Keratinocyte (primary cell): ENCODE measurements around the gene LRRC28. TPM values are rescaled to one million over a fixed set of nuclear protein-coding genes. Genes with fewer than 3 reads are reported as not detected.
"Not testable (repeated sequence)": the region's sequence is repeated elsewhere in the genome, so short reads cannot be mapped to it uniquely, and the experiment has no call there.

ENCODE experiments used
- DNase-seq: peaks from one replicate; pipeline ENCODE4 v3.0.0-alpha.2; 2011; ENCODE audit warnings: low read depth, missing footprints, low spot score
- FAIRE-seq: peaks from 2 replicates; lab custom pipeline; 2011; peaks lifted over from hg19 to GRCh38; lab: Jason Lieb, UNC
- H2AFZ ChIP-seq: 2 replicates; pipeline ENCODE4 v1.6.0; 2012; ENCODE audit warnings: low read length, control low read depth, inconsistent platforms; ENCODE audit not compliant: control insufficient read depth
- H3K27ac ChIP-seq: 2 replicates; pipeline ENCODE4 v1.5.1; 2011; ENCODE audit warnings: low read length; ENCODE audit not compliant: control insufficient read depth, insufficient read depth
- H3K27me3 ChIP-seq: 3 replicates; pipeline ENCODE4 v1.6.0; 2011; ENCODE audit warnings: low read length; ENCODE audit not compliant: control insufficient read depth, insufficient read depth; ENCODE audit errors: extremely low read depth
- H3K36me3 ChIP-seq, 2 experiments: 2 replicates in 1 of 2; 3 replicates in 1 of 2; pipeline ENCODE4 v1.5.1; 2011; ENCODE audit warnings: low read length in 2 of 2, mild to moderate bottlenecking in 1 of 2; ENCODE audit not compliant: control insufficient read depth in 2 of 2, insufficient read depth in 2 of 2; ENCODE audit errors: extremely low read depth in 1 of 2
- H3K4me1 ChIP-seq: 3 replicates; pipeline ENCODE4 v1.5.1; 2011; ENCODE audit warnings: low read length; ENCODE audit not compliant: control insufficient read depth, insufficient read depth; ENCODE audit errors: extremely low read depth
- H3K4me2 ChIP-seq: 3 replicates; pipeline ENCODE4 v1.6.0; 2011; ENCODE audit warnings: low read depth, low read length; ENCODE audit not compliant: control insufficient read depth, insufficient read depth; ENCODE audit errors: extremely low read depth
- H3K4me3 ChIP-seq, 3 experiments: fragments of 200-600 bp in 1 of 3; sonication (generic) in 1 of 3; 2 replicates in 2 of 3; 3 replicates in 1 of 3; pipeline ENCODE4 v1.5.1; 2011 to 2016; ENCODE audit warnings: low read length in 3 of 3, mild to moderate bottlenecking in 3 of 3, control low read depth in 2 of 3, inconsistent platforms in 1 of 3, low read depth in 1 of 3, mixed read lengths in 1 of 3, mixed run types in 1 of 3, moderate library complexity in 1 of 3; ENCODE audit not compliant: control insufficient read depth in 2 of 3, insufficient read depth in 2 of 3; ENCODE audit errors: extremely low read depth in 1 of 3
- H3K79me2 ChIP-seq: 2 replicates; pipeline ENCODE4 v1.6.0; 2012; ENCODE audit warnings: low read length; ENCODE audit not compliant: control insufficient read depth, insufficient read depth
- H3K9ac ChIP-seq: 3 replicates; pipeline ENCODE4 v1.6.0; 2011; ENCODE audit warnings: low read length; ENCODE audit not compliant: control insufficient read depth, insufficient read depth; ENCODE audit errors: extremely low read depth
- H3K9me1 ChIP-seq: 3 replicates; pipeline ENCODE4 v1.6.0; 2011; ENCODE audit warnings: low read length; ENCODE audit not compliant: control insufficient read depth, insufficient read depth; ENCODE audit errors: extremely low read depth
- H3K9me3 ChIP-seq: 2 replicates; pipeline ENCODE4 v1.5.1; 2012; ENCODE audit warnings: low read depth, low read length; ENCODE audit not compliant: control insufficient read depth
- H4K20me1 ChIP-seq: 3 replicates; pipeline ENCODE4 v1.6.0; 2011; ENCODE audit warnings: low read length; ENCODE audit not compliant: control insufficient read depth, insufficient read depth; ENCODE audit errors: extremely low read depth
- CTCF ChIP-seq, 3 experiments: IDR thresholded peaks in 1 of 3; conservative IDR thresholded peaks in 1 of 3; optimal IDR thresholded peaks in 1 of 3; 2 replicates in 2 of 3; 3 replicates in 1 of 3; pipeline versions ENCODE3 to v1.5.1; 2011; ENCODE audit warnings: low read length in 3 of 3, mild to moderate bottlenecking in 3 of 3, moderate library complexity in 2 of 3, control low read depth in 1 of 3, inconsistent platforms in 1 of 3; ENCODE audit not compliant: insufficient read depth in 2 of 3; ENCODE audit errors: extremely low read depth in 1 of 3
- EZH2 ChIP-seq: IDR thresholded peaks from one replicate; pipeline ENCODE4 v1.6.1; 2012; ENCODE audit warnings: inconsistent platforms, mild to moderate bottlenecking, low read length, moderate library complexity
- dilution Hi-C: fragments of 300-500 bp; cut with MboI; formaldehyde crosslinking; loops from one replicate; pipeline ENCODE4 v1.7.0; 2020; ENCODE audit warnings: low sequenced_read_pairs; ENCODE audit not compliant: extremely low pct_ligation_motif_present
- polyA plus RNA-seq, 5 experiments: library from polyadenylated mRNA; depleted of rRNA in 3 of 5; stranded (reverse) in 3 of 5; stranded (forward) in 1 of 5; unstranded in 1 of 5; fragments of >200 nt; gene quantifications; 1 replicate in 1 of 5; 2 replicates in 3 of 5; 3 replicates in 1 of 5; pipeline versions ENCODE4 v1.2.1 to v1.2.3, GENCODE V29; 2011 to 2012; ENCODE audit warnings: missing spikeins in 2 of 5, low read depth in 1 of 5, low replicate concordance in 1 of 5

The LRRC28 gene
- polyA plus RNA-seq, 1 donor (not counting 4 experiments of a cell fraction or from before 2014, with no cell fraction given) = 25.1 TPM

- no peak overlapping the region for H3K27ac ChIP-seq
- no peaks in the 10 kb centered on the region for H3K9me3 ChIP-seq
- H2AFZ ChIP-seq = no peak overlapping the region
- no peaks in the 10 kb centered on the region for H3K79me2 ChIP-seq
- peaks cover 2% of the 10 kb centered on the region for H3K4me1 ChIP-seq
- dilution Hi-C loops = no loop called here
- no peaks in the 10 kb centered on the region for H3K9me1 ChIP-seq
- no peaks in the 10 kb centered on the region for H3K36me3 ChIP-seq
- no peaks in the 10 kb centered on the region for H4K20me1 ChIP-seq
- FAIRE-seq = no peak
- no peak overlapping the region for H3K4me2 ChIP-seq
- no peak for DNase-seq
- H3K27me3 ChIP-seq = no peaks in the 10 kb centered on the region
- H3K9ac ChIP-seq = no peak overlapping the region
- H3K4me3 ChIP-seq = no peak overlapping the region
- TF ChIP-seq CTCF (optimal IDR thresholded peaks at IDR 0.05 in 1 of 3, IDR thresholded peaks at IDR 0.05 in 1 of 3, conservative IDR thresholded peaks at IDR 0.05 in 1 of 3; ENCODE audit: extremely low read depth in 1 of 3, insufficient read depth in 2 of 3, low read length in 3 of 3) (no peak), EZH2 (no peak)
These were observed 148.3 kb downstream of the LRRC28 start for GRCh38 chr15:99399618-99400017.

GRCh38 chr15:99401216-99401615 is 149.9 kb downstream of the LRRC28 start:
- H3K9me3 ChIP-seq, H3K4me1 ChIP-seq, H3K36me3 ChIP-seq, H3K9ac ChIP-seq, H3K27ac ChIP-seq, H3K4me2 ChIP-seq, H3K9me1 ChIP-seq, H4K20me1 ChIP-seq, FAIRE-seq, H3K79me2 ChIP-seq, H2AFZ ChIP-seq, H3K27me3 ChIP-seq, dilution Hi-C loops, DNase-seq, H3K4me3 ChIP-seq: not testable (repeated sequence)

GRCh38 chr15:99402014-99402729 is 150.9 kb downstream of the LRRC28 start:
- Histone ChIP-seq H3K27me3 (no peaks in the 10 kb centered on the region), H3K79me2 (no peaks in the 10 kb centered on the region), H3K36me3 (no peaks in the 10 kb centered on the region), H3K4me1 (peaks cover 2% of the 10 kb centered on the region), H3K27ac (no peak overlapping the region), H4K20me1 (no peaks in the 10 kb centered on the region), H3K9ac (no peak overlapping the region), H3K9me3 (no peaks in the 10 kb centered on the region), H3K4me2 (no peak overlapping the region), H3K4me3 (no peak overlapping the region), H2AFZ (peak overlapping the region; percentile 48), H3K9me1 (no peaks in the 10 kb centered on the region)
- FAIRE-seq = peak; percentile 53
- TF ChIP-seq CTCF (optimal IDR thresholded peaks at IDR 0.05 in 1 of 3, IDR thresholded peaks at IDR 0.05 in 1 of 3, conservative IDR thresholded peaks at IDR 0.05 in 1 of 3; ENCODE audit: extremely low read depth in 1 of 3, insufficient read depth in 2 of 3, low read length in 3 of 3) = no peak
- TF ChIP-seq EZH2 = no peak
- dilution Hi-C loops = no loop called here
- no peak for DNase-seq
